Astrocyte (in vitro differentiated cells and primary cell): Measurements from ENCODE around the gene CCDC196. TPM values are rescaled to one million over a fixed set of nuclear protein-coding genes. Genes with fewer than 3 reads are reported as not detected.

Experiments used
- DNase-seq: peaks from one replicate; pipeline ENCODE4 v3.0.0-alpha.2; 2010; ENCODE audit warnings: low read depth
- FAIRE-seq: peaks from 2 replicates; lab custom pipeline; 2011; peaks lifted over from hg19 to GRCh38; lab: Jason Lieb, UNC
- H2AFZ ChIP-seq: 2 replicates; pipeline ENCODE4 v1.6.0; 2012; ENCODE audit warnings: low read depth, low read length, inconsistent platforms
- H3K27ac ChIP-seq: 2 replicates; pipeline ENCODE4 v1.5.1; 2011; ENCODE audit warnings: low read depth, low read length, inconsistent platforms
- H3K27me3 ChIP-seq: 2 replicates; pipeline ENCODE4 v1.6.0; 2011; ENCODE audit warnings: low read length, inconsistent platforms; ENCODE audit not compliant: insufficient read depth
- H3K36me3 ChIP-seq: 2 replicates; pipeline ENCODE4 v1.5.1; 2011; ENCODE audit warnings: low read length, inconsistent platforms; ENCODE audit not compliant: insufficient read depth
- H3K4me1 ChIP-seq: 2 replicates; pipeline ENCODE4 v1.5.1; 2011; ENCODE audit warnings: low read length, inconsistent platforms; ENCODE audit not compliant: insufficient read depth
- H3K4me2 ChIP-seq: 2 replicates; pipeline ENCODE4 v1.6.0; 2012; ENCODE audit warnings: low read length, inconsistent platforms
- H3K4me3 ChIP-seq: 2 replicates; pipeline ENCODE4 v1.5.1; 2011; ENCODE audit warnings: low read depth, mild to moderate bottlenecking, low read length, inconsistent platforms; ENCODE audit not compliant: insufficient read depth
- H3K79me2 ChIP-seq: 2 replicates; pipeline ENCODE4 v1.6.0; 2012; ENCODE audit warnings: mild to moderate bottlenecking, low read length, inconsistent platforms; ENCODE audit not compliant: insufficient read depth
- H3K9ac ChIP-seq: 2 replicates; pipeline ENCODE4 v1.6.0; 2012; ENCODE audit warnings: mild to moderate bottlenecking, low read length, inconsistent platforms
- H3K9me3 ChIP-seq: 2 replicates; pipeline ENCODE4 v1.5.1; 2012; ENCODE audit warnings: low read depth, mild to moderate bottlenecking, low read length, inconsistent platforms; ENCODE audit not compliant: insufficient read depth
- H4K20me1 ChIP-seq: 2 replicates; pipeline ENCODE4 v1.6.0; 2012; ENCODE audit warnings: low read length, inconsistent platforms; ENCODE audit not compliant: insufficient read depth
- H3K27ac Mint-ChIP-seq: one replicate; pipeline ENCODE4 v1.8.0; 2021; ENCODE audit warnings: mild to moderate bottlenecking, mixed read lengths; ENCODE audit not compliant: unreplicated experiment
- H3K27me3 Mint-ChIP-seq: one replicate; pipeline ENCODE4 v1.8.0; 2021; ENCODE audit warnings: low read depth, mixed read lengths; ENCODE audit not compliant: unreplicated experiment
- H3K36me3 Mint-ChIP-seq: one replicate; pipeline ENCODE4 v1.8.0; 2021; ENCODE audit warnings: low read depth, mixed read lengths; ENCODE audit not compliant: unreplicated experiment
- H3K4me1 Mint-ChIP-seq: one replicate; pipeline ENCODE4 v1.8.0; 2021; ENCODE audit warnings: low read depth, mixed read lengths; ENCODE audit not compliant: unreplicated experiment
- H3K4me3 Mint-ChIP-seq: one replicate; pipeline ENCODE4 v1.8.0; 2021; ENCODE audit warnings: mild to moderate bottlenecking, moderate library complexity, mixed read lengths; ENCODE audit not compliant: unreplicated experiment
- H3K9me3 Mint-ChIP-seq: one replicate; pipeline ENCODE4 v1.8.0; 2021; ENCODE audit warnings: mild to moderate bottlenecking, mixed read lengths; ENCODE audit not compliant: unreplicated experiment
- CTCF ChIP-seq: IDR thresholded peaks from 2 replicates; pipeline ENCODE4 v1.5.1; 2011; ENCODE audit warnings: low read depth, mild to moderate bottlenecking, inconsistent platforms, low read length, moderate library complexity; ENCODE audit not compliant: insufficient read depth
- EZH2 ChIP-seq: IDR thresholded peaks from 2 replicates; pipeline ENCODE4 v1.6.1; 2012; ENCODE audit warnings: mild to moderate bottlenecking, low read length, inconsistent platforms; ENCODE audit not compliant: insufficient read depth
- total RNA-seq: library from RNA; stranded (reverse); gene quantifications from 2 replicates; pipeline ENCODE4 v1.2.1, GENCODE V29; 2021

The CCDC196 gene
- total RNA-seq, 1 donor from 2014 or later, result not detected

GRCh38 chr14:66514213-66514612, 28.0 kb downstream of the CCDC196 start:
- Histone ChIP-seq H3K4me1 (no peaks in the 10 kb centered on the region), H3K9me3 (no peaks in the 10 kb centered on the region), H3K4me3 (no peak overlapping the region), H3K4me2 (no peak overlapping the region), H3K9ac (no peak overlapping the region), H3K36me3 (no peaks in the 10 kb centered on the region), H4K20me1 (peaks cover 38% of the 10 kb centered on the region), H3K27ac (no peak overlapping the region), H3K79me2 (peaks cover 40% of the 10 kb centered on the region), H3K27me3 (no peaks in the 10 kb centered on the region), H2AFZ (no peak overlapping the region)
- H3K27ac Mint-ChIP-seq, result no peak overlapping the region
- FAIRE-seq (no peak), DNase-seq (no peak)
- H3K27me3 Mint-ChIP-seq, result peaks cover 4% of the 10 kb centered on the region
- no peaks in the 10 kb centered on the region for H3K36me3 Mint-ChIP-seq
- H3K9me3 Mint-ChIP-seq, result no peaks in the 10 kb centered on the region
- no peaks in the 10 kb centered on the region for H3K4me1 Mint-ChIP-seq
- H3K4me3 Mint-ChIP-seq, result no peak overlapping the region
- TF ChIP-seq EZH2 (no peak), CTCF (no peak)

DNA sequence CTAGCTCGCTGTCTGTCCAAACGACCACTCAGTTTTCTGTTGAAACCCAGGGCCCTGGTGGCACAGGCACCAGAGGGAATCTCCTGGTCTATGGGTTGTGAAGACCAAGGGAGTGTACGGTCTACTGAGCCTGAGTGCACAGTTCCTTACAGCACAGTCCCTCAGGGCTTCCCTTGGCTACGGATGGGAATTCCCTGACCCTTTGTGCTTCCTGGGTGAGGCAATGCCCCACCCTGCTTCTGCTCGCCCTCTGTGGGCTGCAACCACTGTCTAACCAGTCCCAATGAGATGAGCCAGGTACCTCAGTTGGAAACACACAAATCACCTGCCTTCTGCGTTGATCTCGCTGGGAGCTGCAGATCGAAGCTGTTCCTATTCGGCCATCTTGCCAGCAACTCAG, 44.4 kb downstream of the CCDC196 start:
- FAIRE-seq (no peak), DNase-seq (no peak)
- Mint-ChIP-seq H3K27me3 (no peaks in the 10 kb centered on the region), H3K4me1 (no peaks in the 10 kb centered on the region), H3K36me3 (no peaks in the 10 kb centered on the region), H3K27ac (no peak overlapping the region), H3K4me3 (no peak overlapping the region), H3K9me3 (peaks cover under 1% of the 10 kb centered on the region)
- Histone ChIP-seq H3K36me3 (no peaks in the 10 kb centered on the region), H2AFZ (no peak overlapping the region), H3K79me2 (no peaks in the 10 kb centered on the region), H3K27ac (no peak overlapping the region), H4K20me1 (no peaks in the 10 kb centered on the region), H3K4me3 (no peak overlapping the region), H3K9me3 (no peaks in the 10 kb centered on the region), H3K27me3 (no peaks in the 10 kb centered on the region), H3K4me2 (no peak overlapping the region), H3K4me1 (no peaks in the 10 kb centered on the region), H3K9ac (no peak overlapping the region)
- TF ChIP-seq CTCF, result no peak

DNA sequence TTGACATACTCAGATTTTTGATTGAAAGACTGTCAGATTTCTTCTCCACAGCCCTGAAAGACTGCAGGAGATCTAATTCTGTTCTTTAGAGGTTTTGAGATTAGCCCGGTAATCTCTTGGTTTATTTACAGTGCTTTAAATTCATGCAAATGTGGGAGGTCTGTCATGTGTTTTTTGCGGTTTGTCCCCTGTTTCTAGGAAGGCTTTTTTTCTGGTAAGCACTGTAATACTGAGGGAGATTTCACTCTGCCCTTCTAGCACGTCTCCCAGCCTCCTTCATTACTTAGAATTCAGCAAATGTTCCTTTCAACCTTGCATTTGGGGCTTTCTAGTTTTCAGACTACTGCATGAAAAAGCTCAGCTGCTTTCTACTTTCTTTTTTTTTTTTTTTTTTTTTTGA, 52.9 kb downstream of the CCDC196 start:
- Histone ChIP-seq H3K9ac (no peak overlapping the region), H4K20me1 (peaks cover 18% of the 10 kb centered on the region), H2AFZ (no peak overlapping the region), H3K4me2 (no peak overlapping the region), H3K4me1 (no peaks in the 10 kb centered on the region), H3K79me2 (peaks cover 3% of the 10 kb centered on the region), H3K36me3 (no peaks in the 10 kb centered on the region), H3K27me3 (no peaks in the 10 kb centered on the region), H3K9me3 (no peaks in the 10 kb centered on the region), H3K4me3 (no peak overlapping the region), H3K27ac (no peak overlapping the region)
- Mint-ChIP-seq H3K9me3 (no peaks in the 10 kb centered on the region), H3K4me3 (no peak overlapping the region), H3K4me1 (no peaks in the 10 kb centered on the region), H3K36me3 (no peaks in the 10 kb centered on the region), H3K27me3 (no peaks in the 10 kb centered on the region), H3K27ac (no peak overlapping the region)
- TF ChIP-seq CTCF (no peak), EZH2 (no peak)
- FAIRE-seq (no peak), DNase-seq (no peak)
